ENCODE measurements around the gene TCF19. TPM values are rescaled to one million over a fixed set of nuclear protein-coding genes. Genes with fewer than 3 reads are reported as not detected.
A peak's percentile ranks its signal among the peaks of the same experiment; 100 is the strongest.
"Not testable (repeated sequence)": the region's sequence is repeated elsewhere in the genome, so short reads cannot be mapped to it uniquely, and the experiment has no call there.

TCF19 gene
- total RNA-seq, 1 experiment from 2014 or later, result 15.0 TPM

GRCh38 chr6:31196251-31197022 lies 38.0 kb downstream of the TCF19 start:
- not testable (repeated sequence) for H2BK20ac ChIP-seq (ENCODE audit: low read depth, low read length, poor library complexity, severe bottlenecking); H2AK5ac ChIP-seq (ENCODE audit: insufficient read length, low read length); H2BK5ac ChIP-seq (ENCODE audit: insufficient read length, low read length); H3K9me3 ChIP-seq (ENCODE audit: control insufficient read depth, low read depth, low read length); H3K27ac Mint-ChIP-seq; H2AFZ ChIP-seq (ENCODE audit: low read length); H3K27me3 Mint-ChIP-seq (ENCODE audit: low read depth); H4K20me1 ChIP-seq (ENCODE audit: control insufficient read depth, insufficient read depth, insufficient read length); H3K27me3 ChIP-seq (ENCODE audit: insufficient read depth, low read length); H4K91ac ChIP-seq (ENCODE audit: insufficient read length, low read depth, low read length); H3K27ac ChIP-seq (ENCODE audit: insufficient read length, low read depth, low read length); H3K4me1 ChIP-seq (ENCODE audit: insufficient read depth, low read length); H4K8ac ChIP-seq (replicated peaks; ENCODE audit: insufficient read length, low read depth, low read length); H3K4me1 Mint-ChIP-seq; H3K23me2 ChIP-seq (ENCODE audit: insufficient read length, low read depth, low read length, poor library complexity, severe bottlenecking); H2BK120ac ChIP-seq (ENCODE audit: low read depth, low read length, poor library complexity, severe bottlenecking); H3K23ac ChIP-seq (ENCODE audit: insufficient read length, low read depth, low read length); H2BK15ac ChIP-seq (ENCODE audit: low read depth, low read length); H3K18ac ChIP-seq (ENCODE audit: insufficient read length, low read depth, low read length); H3K56ac ChIP-seq (ENCODE audit: insufficient read length, low read depth, low read length); H4K5ac ChIP-seq (ENCODE audit: insufficient read length, low read depth, low read length); H3K79me2 ChIP-seq (ENCODE audit: insufficient read depth, low read length); H3K9ac ChIP-seq (ENCODE audit: extremely low read depth, insufficient read length, low read length); H3K14ac ChIP-seq (ENCODE audit: insufficient read depth, low read length); H3T11ph ChIP-seq (ENCODE audit: low read length); H3K79me1 ChIP-seq (ENCODE audit: insufficient read depth, low read depth, low read length, poor library complexity, severe bottlenecking); H3K4me2 ChIP-seq (ENCODE audit: insufficient read depth, insufficient read length, low read length); H2BK12ac ChIP-seq (ENCODE audit: insufficient read length, low read depth, low read length); H3K4ac ChIP-seq (ENCODE audit: low read depth, low read length); DNase-seq
- peaks cover 12 to 25% (median 13%) of the 10 kb centered on the region in 3 experiments for H3K36me3 Mint-ChIP-seq (ENCODE audit: insufficient read depth in 1 of 3, low read depth in 3 of 3)
- no CpG with 5 or more reads among the region's 25 CpGs for WGBS (ENCODE audit: extremely low coverage, insufficient read length, low lambda C conversion rate)
- peak overlapping the region; percentile 75 to 82; a peak in 4 of 5 replicates for H3K4me3 Mint-ChIP-seq
- H3K9me3 Mint-ChIP-seq, result peaks cover 11 to 15% of the 10 kb centered on the region in 2 experiments

Measured in H9 (cell line).